Kidney (tissue), 14 donors: ENCODE results near the gene PHYKPL. TPM values are rescaled to one million over a fixed set of nuclear protein-coding genes. Genes with fewer than 3 reads are reported as not detected.
A peak's percentile ranks its signal among the peaks of the same experiment; 100 is the strongest.

ENCODE experiments used
- DNase-seq, 5 donors: peaks; one replicate each; pipeline ENCODE4 v3.0.0-alpha.2; 2013 to 2020
- FAIRE-seq: peaks from 2 replicates; lab custom pipeline; 2012; peaks lifted over from hg19 to GRCh38; lab: Jason Lieb, UNC
- H3K27ac ChIP-seq, 2 donors: one replicate each; pipeline ENCODE4 v1.7.0; 2013; ENCODE audit warnings: low read depth in 2 of 2, low read length in 2 of 2, inconsistent platforms in 1 of 2
- H3K27me3 ChIP-seq: one replicate; pipeline ENCODE4 v1.7.1; 2013; ENCODE audit warnings: low read length, inconsistent platforms; ENCODE audit not compliant: control insufficient read depth, insufficient read depth
- H3K36me3 ChIP-seq, 3 donors: one replicate each; pipeline versions ENCODE4 v1.7.0 to v1.7.1; 2013; ENCODE audit warnings: low read length in 3 of 3, control low read depth in 1 of 3, inconsistent platforms in 1 of 3; ENCODE audit not compliant: insufficient read depth in 3 of 3, control insufficient read depth in 2 of 3
- H3K4me1 ChIP-seq, 3 donors: one replicate each; pipeline versions ENCODE4 v1.7.0 to v1.7.1; 2013; ENCODE audit warnings: low read length in 3 of 3, inconsistent platforms in 1 of 3, low read depth in 1 of 3; ENCODE audit not compliant: control insufficient read depth in 2 of 3, insufficient read depth in 2 of 3
- H3K4me3 ChIP-seq, 3 donors: one replicate each; pipeline versions ENCODE4 v1.7.0 to v1.8.1; 2013; ENCODE audit warnings: low read length in 3 of 3, control low read depth in 1 of 3, inconsistent platforms in 1 of 3
- H3K9ac ChIP-seq, 3 donors: one replicate each; pipeline versions ENCODE4 v1.7.0 to v1.7.1; 2013; ENCODE audit warnings: low read length in 3 of 3, control low read depth in 1 of 3, inconsistent platforms in 1 of 3
- H3K9me3 ChIP-seq, 3 donors: one replicate each; pipeline versions ENCODE4 v1.7.0 to v1.7.1; 2013; ENCODE audit warnings: low read length in 3 of 3, control low read depth in 1 of 3, inconsistent platforms in 1 of 3; ENCODE audit not compliant: control insufficient read depth in 2 of 3, insufficient read depth in 1 of 3
- CTCF ChIP-seq: IDR thresholded peaks from 3 replicates; pipeline ENCODE4 v1.5.1; 2012; ENCODE audit warnings: mild to moderate bottlenecking, moderate library complexity, borderline replicate concordance; ENCODE audit not compliant: insufficient read depth; ENCODE audit errors: extremely low read depth
- intact Hi-C: fragments of 100-400 bp; cut with DNase I; formaldehyde crosslinking; loops from one replicate; pipeline ENCODE4 v1.11.1; 2022
- polyA plus RNA-seq: library from polyadenylated mRNA; stranded (reverse); fragments of 350-450 nt; fragmentation: Illumina TruSeq; extraction: RNeasy Lipid Tissue Mini Kit (QIAGEN cat#74804); gene quantifications from one replicate; pipeline ENCODE4 v1.2.3, GENCODE V29; 2014; ENCODE audit warnings: low read depth, low replicate concordance; ENCODE audit not compliant: insufficient read depth
- total RNA-seq: library from RNA; stranded (reverse); fragmentation: NEBNext Ultra II Directional; extraction: Animal tissue kit (Norgen Biotek cat#: 25700); gene quantifications from one replicate; pipeline ENCODE4 v1.2.1, GENCODE V29; 2021
- donor health status: control.
- donor health status: control.
- donor health status: control.
- donor health status: control.
- donor health status: control.
- donor health status: DM: yes; HTN: yes; CAD: no.
- donor health status: Normal renal cell carcinoma (clear cell type).

The PHYKPL gene
- total and polyA plus RNA-seq, 2 donors from 2014 or later, result 35.3 to 116 TPM

- FAIRE-seq, result no peak
- H3K9me3 ChIP-seq, result no peaks in the 10 kb centered on the region
- H3K27ac ChIP-seq, result no peak overlapping the region
- no peak overlapping the region for H3K4me3 ChIP-seq
- no peak for TF ChIP-seq CTCF
- no peaks in the 10 kb centered on the region for H3K27me3 ChIP-seq
- peaks cover 3 to 33% (median 15%) of the 10 kb centered on the region in 3 donors for H3K36me3 ChIP-seq
- intact Hi-C loops, result no loop called here
- H3K9ac ChIP-seq, result no peak overlapping the region
- H3K4me1 ChIP-seq, result peaks cover 0 to 18% (median 11%) of the 10 kb centered on the region in 3 donors
- no peak for DNase-seq
These were observed 14.3 kb downstream of the PHYKPL start for GRCh38 chr5:178218237-178218776.

GRCh38 chr5:178216779-178217178, 15.8 kb downstream of the PHYKPL start:
- FAIRE-seq, result no peak
- peaks cover 8 to 34% (median 27%) of the 10 kb centered on the region in 3 donors for H3K36me3 ChIP-seq
- H3K27ac ChIP-seq, result no peak overlapping the region
- intact Hi-C loops, result no loop called here
- H3K9ac ChIP-seq, result no peak overlapping the region
- H3K4me3 ChIP-seq, result no peak overlapping the region
- peaks cover 0 to 28% (median 21%) of the 10 kb centered on the region in 3 donors for H3K4me1 ChIP-seq
- DNase-seq, result peak in 1 of 5 donors; percentile 18
- TF ChIP-seq CTCF, result no peak
- H3K9me3 ChIP-seq, result no peaks in the 10 kb centered on the region
- no peaks in the 10 kb centered on the region for H3K27me3 ChIP-seq

GRCh38 chr5:178216088-178216534, 16.5 kb downstream of the PHYKPL start:
- FAIRE-seq, result no peak
- no peak for DNase-seq
- Histone ChIP-seq H3K9me3 (no peaks in the 10 kb centered on the region), H3K4me1 (peaks cover 0 to 28% (median 26%) of the 10 kb centered on the region in 3 donors), H3K36me3 (peaks cover 6 to 39% (median 34%) of the 10 kb centered on the region in 3 donors), H3K27ac (no peak overlapping the region), H3K27me3 (no peaks in the 10 kb centered on the region), H3K4me3 (no peak overlapping the region), H3K9ac (no peak overlapping the region)
- intact Hi-C loops, result no loop called here
- TF ChIP-seq CTCF, result no peak
